HCT116 (cell line): ENCODE results near the gene SF3B1. TPM values are rescaled to one million over a fixed set of nuclear protein-coding genes. Genes with fewer than 3 reads are reported as not detected.
"Not testable (repeated sequence)": the region's sequence is repeated elsewhere in the genome, so short reads cannot be mapped to it uniquely, and the experiment has no call there.

Source experiments
- ATAC-seq: fragments of 200-7000 bp; cut with Tn5 transposase; 2 replicates; pipeline ENCODE4 v1.9.1; 2020; ENCODE audit warnings: mild to moderate bottlenecking, moderate library complexity
- BruUV-seq: library from RNA; stranded (reverse); fragments of 400-500 nt; replicated peaks from 2 replicates; lab custom pipeline; 2021; lab: Mats Ljungman, UMichigan
- CTCF ChIA-PET: fragments of 300-600 bp; sonication (Branson Sonifier 250); formaldehyde crosslinking; loops from one replicate; lab custom pipeline; 2021; ENCODE audit warnings: antibody characterized with exemption; lab: Charles Lee
- POLR2A ChIA-PET: fragments of 300-600, 350-600 bp; sonication (Branson Sonifier 250); formaldehyde crosslinking; loops from one replicate; lab custom pipeline; 2021; ENCODE audit warnings: antibody characterized with exemption; lab: Charles Lee
- RAD21 ChIA-PET, 2 experiments: fragments of 300-600 bp; sonication (Branson Sonifier 250); formaldehyde crosslinking; loops; one replicate each; lab custom pipeline; 2023; ENCODE audit warnings: low total read pairs in 2 of 2; ENCODE audit not compliant: uncharacterized antibody in 2 of 2, unreplicated experiment in 2 of 2, low non-redundant PET in 1 of 2; lab: Charles Lee
- DNase-seq: peaks from one replicate; pipeline ENCODE4 v3.0.0-alpha.2; 2010; ENCODE audit warnings: low read depth, low spot score
- H2AFZ ChIP-seq: fragments of 200-600 bp; shearing (Covaris generic), sonication (generic); 2 replicates; pipeline ENCODE4 v1.6.1; 2017; ENCODE audit warnings: low read depth, mixed run types, mixed read lengths, antibody characterized with exemption, low read length; ENCODE audit not compliant: poor library complexity, severe bottlenecking
- H3K27ac ChIP-seq: 2 replicates; pipeline ENCODE4 v1.5.1; 2012; ENCODE audit warnings: low read depth, low read length
- H3K27me3 ChIP-seq: fragments of 200-600 bp; sonication (generic); 2 replicates; pipeline ENCODE4 v1.6.1; 2016; ENCODE audit warnings: mixed run types, low read length, mixed read lengths; ENCODE audit not compliant: insufficient read depth
- H3K36me3 ChIP-seq, 2 experiments: fragments of 200-500 bp in 1 of 2; fragments of 200-600 bp in 1 of 2; sonication (Bioruptor generic) in 1 of 2; sonication (generic) in 1 of 2; 2 replicates each; pipeline versions ENCODE4 v1.5.1 to v1.6.1; 2014 to 2016; ENCODE audit warnings: low read length in 2 of 2, inconsistent platforms in 1 of 2, mixed read lengths in 1 of 2, mixed run types in 1 of 2; ENCODE audit not compliant: insufficient read depth in 2 of 2, control insufficient read depth in 1 of 2
- H3K4me1 ChIP-seq, 2 experiments: fragments of 200-600 bp in 1 of 2; sonication (generic) in 1 of 2; 2 replicates each; pipeline versions ENCODE4 v1.5.1 to v1.6.1; 2012 to 2017; ENCODE audit warnings: low read length in 2 of 2, inconsistent platforms in 1 of 2, mild to moderate bottlenecking in 1 of 2, mixed read lengths in 1 of 2, mixed run types in 1 of 2, moderate library complexity in 1 of 2; ENCODE audit not compliant: insufficient read depth in 2 of 2, control insufficient read depth in 1 of 2
- H3K4me2 ChIP-seq: fragments of 200-600 bp; sonication (generic); 2 replicates; pipeline ENCODE4 v1.6.1; 2017; ENCODE audit warnings: mixed run types, low read length, mixed read lengths
- H3K4me3 ChIP-seq, 2 experiments: fragments of 200-600 bp in 1 of 2; sonication (generic) in 1 of 2; replicated peaks in 1 of 2; 2 replicates each; pipeline ENCODE4 v1.5.1; 2011 to 2016; ENCODE audit warnings: low read length in 2 of 2, control low read depth in 1 of 2, low read depth in 1 of 2, mild to moderate bottlenecking in 1 of 2, mixed read lengths in 1 of 2, mixed run types in 1 of 2
- H3K79me2 ChIP-seq: fragments of 200-600 bp; sonication (generic); 2 replicates; pipeline ENCODE4 v1.6.1; 2017; ENCODE audit warnings: mild to moderate bottlenecking, mixed run types, low read length, moderate library complexity, mixed read lengths; ENCODE audit not compliant: insufficient read depth
- H3K9ac ChIP-seq: fragments of 200-600 bp; sonication (generic); 2 replicates; pipeline ENCODE4 v1.6.1; 2016; ENCODE audit warnings: low read length, mixed read lengths
- H3K9me2 ChIP-seq: fragments of 200-600 bp; sonication (generic), shearing (Covaris generic); 2 replicates; pipeline ENCODE4 v1.6.1; 2017; ENCODE audit warnings: mixed run types, mild to moderate bottlenecking, moderate library complexity; ENCODE audit not compliant: insufficient read depth
- H3K9me3 ChIP-seq, 2 experiments: fragments of 200-500 bp in 1 of 2; fragments of 200-600 bp in 1 of 2; sonication (Bioruptor generic) in 1 of 2; sonication (generic) in 1 of 2; 2 replicates each; pipeline ENCODE4 v1.6.1; 2014 to 2017; ENCODE audit warnings: low read length in 2 of 2, mixed read lengths in 2 of 2, inconsistent platforms in 1 of 2, low read depth in 1 of 2, mild to moderate bottlenecking in 1 of 2, mixed run types in 1 of 2, moderate library complexity in 1 of 2; ENCODE audit not compliant: control insufficient read depth in 1 of 2, insufficient read depth in 1 of 2
- H4K20me1 ChIP-seq: fragments of 200-600 bp; sonication (generic), shearing (Covaris generic); 2 replicates; pipeline ENCODE4 v1.6.1; 2017; ENCODE audit warnings: mixed run types, mild to moderate bottlenecking, moderate library complexity; ENCODE audit not compliant: insufficient read depth
- CBX3 ChIP-seq: IDR thresholded peaks from 2 replicates; pipeline ENCODE4 v1.6.1; 2012; ENCODE audit warnings: low read depth
- SRF ChIP-seq: IDR thresholded peaks from 2 replicates; pipeline ENCODE4 v1.6.1; 2012; ENCODE audit warnings: low read depth
- ZBTB33 ChIP-seq: IDR thresholded peaks from 2 replicates; pipeline ENCODE4 v1.6.1; 2011; ENCODE audit warnings: mild to moderate bottlenecking, low read length, moderate library complexity; ENCODE audit not compliant: insufficient replicate concordance; ENCODE audit errors: extremely low read depth
- intact Hi-C: fragments of 100-400 bp; cut with micrococcal nuclease; formaldehyde crosslinking; loops from 2 replicates; pipeline ENCODE4 v1.10.0; 2022
- total RNA-seq: library from RNA; stranded (reverse); gene quantifications from one replicate; pipeline ENCODE4 v1.2.1, GENCODE V29; 2021; ENCODE audit not compliant: unreplicated experiment

Gene SF3B1
- total RNA-seq, 1 experiment from 2014 or later, result 282 TPM

GRCh38 chr2:197343968-197344367, 90.9 kb downstream of the SF3B1 start:
- intact Hi-C loops, CTCF ChIA-PET: not testable (repeated sequence)

GRCh38 chr2:197340591-197340990, 94.2 kb downstream of the SF3B1 start:
- Histone ChIP-seq H3K4me2 (no peak overlapping the region), H3K79me2 (no peaks in the 10 kb centered on the region), H3K27me3 (no peaks in the 10 kb centered on the region), H3K9ac (no peak overlapping the region), H3K36me3 (no peaks in the 10 kb centered on the region), H4K20me1 (no peaks in the 10 kb centered on the region), H3K4me3 (no peak overlapping the region), H2AFZ (no peak overlapping the region), H3K27ac (no peak overlapping the region), H3K9me2 (no peaks in the 10 kb centered on the region), H3K4me1 (no peaks in the 10 kb centered on the region), H3K9me3 (no peaks in the 10 kb centered on the region)
- DNase-seq, result no peak
- intact Hi-C loops, result no loop called here
- no peak for ATAC-seq
- RAD21 ChIA-PET, result no interaction called here
- TF ChIP-seq CBX3 (no peak), ZBTB33 (no peak), SRF (no peak)
- CTCF ChIA-PET, result no interaction called here
- POLR2A ChIA-PET, result no interaction called here
- BruUV-seq, result no TSS peak

More at GRCh38 chr2:197343968-197344367, 90.9 kb downstream of the SF3B1 start:
- H3K27ac ChIP-seq, H3K79me2 ChIP-seq, H3K4me2 ChIP-seq, H3K9me3 ChIP-seq, H3K4me3 ChIP-seq, RAD21 ChIA-PET, ATAC-seq, DNase-seq, H2AFZ ChIP-seq, POLR2A ChIA-PET, H3K27me3 ChIP-seq, BruUV-seq, H3K4me1 ChIP-seq, H3K36me3 ChIP-seq, H3K9ac ChIP-seq, H4K20me1 ChIP-seq, H3K9me2 ChIP-seq: not testable (repeated sequence)

Other genes with a start within 250 kb of the SF3B1 start
- 2.7 TPM for gene ANKRD44, start 124.2 kb downstream of the SF3B1 start, total RNA-seq
- 20.4 TPM for gene COQ10B, start 18.5 kb upstream of the SF3B1 start, total RNA-seq
- 995 TPM for gene HSPD1, start 64.8 kb upstream of the SF3B1 start, total RNA-seq
- 291 TPM for gene HSPE1, start 65.4 kb upstream of the SF3B1 start, total RNA-seq
- gene MOB4, start 81.0 kb upstream of the SF3B1 start, total RNA-seq, result 24.4 TPM
- gene RFTN2, start 240.6 kb upstream of the SF3B1 start, total RNA-seq, result not detected